Thyroid gland (tissue), 4 donors: ENCODE measurements around the gene HS6ST1.

Experiments
- POLR2A ChIP-seq, 2 donors: fragments of 450-650 bp; IDR thresholded peaks; one replicate each; pipeline ENCODE4 v1.6.1; 2017; ENCODE audit warnings: antibody characterized with exemption in 2 of 2, mild to moderate bottlenecking in 2 of 2, moderate library complexity in 1 of 2
- TF ChIP-seq, protein P1 (sequence below), 6 experiments: fragments of 200-600 bp in 3 of 6; fragments of 450-650 bp in 3 of 6; sonication (generic) in 3 of 6; IDR thresholded peaks; one replicate each; pipeline ENCODE4 v1.5.1; 2016 to 2019; ENCODE audit warnings: antibody characterized with exemption in 6 of 6, mild to moderate bottlenecking in 2 of 6, inconsistent platforms in 1 of 6, moderate library complexity in 1 of 6

DNA sequence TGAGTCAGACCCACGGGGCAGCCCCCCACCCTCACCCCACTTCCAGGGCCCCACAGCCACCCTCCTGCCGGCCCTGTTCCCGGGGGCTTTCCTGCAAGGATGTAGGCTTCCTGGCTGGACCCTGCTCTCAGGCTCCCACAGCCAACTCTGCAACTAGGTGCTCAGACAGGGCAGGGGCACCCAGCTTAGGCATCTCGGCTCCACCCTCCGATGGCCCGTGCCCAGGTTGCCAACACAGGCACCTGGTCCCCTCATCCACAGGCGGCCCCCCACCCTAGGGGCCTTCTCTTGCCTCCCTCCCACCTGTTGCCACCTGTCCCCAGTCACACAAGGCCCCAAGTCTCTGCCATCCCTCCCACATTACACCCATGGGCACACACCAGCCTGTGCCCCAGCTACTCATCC, 34.6 kb downstream of the HS6ST1 start:
- no peak for TF ChIP-seq POLR2A (IDR thresholded peaks at IDR 0.05)
- TF ChIP-seq, protein P1, sequence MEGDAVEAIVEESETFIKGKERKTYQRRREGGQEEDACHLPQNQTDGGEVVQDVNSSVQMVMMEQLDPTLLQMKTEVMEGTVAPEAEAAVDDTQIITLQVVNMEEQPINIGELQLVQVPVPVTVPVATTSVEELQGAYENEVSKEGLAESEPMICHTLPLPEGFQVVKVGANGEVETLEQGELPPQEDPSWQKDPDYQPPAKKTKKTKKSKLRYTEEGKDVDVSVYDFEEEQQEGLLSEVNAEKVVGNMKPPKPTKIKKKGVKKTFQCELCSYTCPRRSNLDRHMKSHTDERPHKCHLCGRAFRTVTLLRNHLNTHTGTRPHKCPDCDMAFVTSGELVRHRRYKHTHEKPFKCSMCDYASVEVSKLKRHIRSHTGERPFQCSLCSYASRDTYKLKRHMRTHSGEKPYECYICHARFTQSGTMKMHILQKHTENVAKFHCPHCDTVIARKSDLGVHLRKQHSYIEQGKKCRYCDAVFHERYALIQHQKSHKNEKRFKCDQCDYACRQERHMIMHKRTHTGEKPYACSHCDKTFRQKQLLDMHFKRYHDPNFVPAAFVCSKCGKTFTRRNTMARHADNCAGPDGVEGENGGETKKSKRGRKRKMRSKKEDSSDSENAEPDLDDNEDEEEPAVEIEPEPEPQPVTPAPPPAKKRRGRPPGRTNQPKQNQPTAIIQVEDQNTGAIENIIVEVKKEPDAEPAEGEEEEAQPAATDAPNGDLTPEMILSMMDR (IDR thresholded peaks at IDR 0.05): no peak
